GM18873 (cell line): ENCODE results near the gene SEC24B.
"Not testable (repeated sequence)": the region's sequence is repeated elsewhere in the genome, so short reads cannot be mapped to it uniquely, and the experiment has no call there.

ENCODE experiments used
- ATAC-seq: cut with Tn5 transposase; IDR thresholded peaks from one replicate; pipeline ENCODE4 v1.9.1; 2021; ENCODE audit warnings: mild to moderate bottlenecking, moderate library complexity, moderate number of reproducible peaks; ENCODE audit not compliant: unreplicated experiment, low FRiP score

The SEC24B gene

GRCh38 chr4:109432203-109432602, 1.4 kb upstream of the SEC24B start:
- ATAC-seq, result no peak

- ATAC-seq, result no peak
Measured at GRCh38 chr4:109432696-109433095, 919 bp upstream of the SEC24B start.

DNA sequence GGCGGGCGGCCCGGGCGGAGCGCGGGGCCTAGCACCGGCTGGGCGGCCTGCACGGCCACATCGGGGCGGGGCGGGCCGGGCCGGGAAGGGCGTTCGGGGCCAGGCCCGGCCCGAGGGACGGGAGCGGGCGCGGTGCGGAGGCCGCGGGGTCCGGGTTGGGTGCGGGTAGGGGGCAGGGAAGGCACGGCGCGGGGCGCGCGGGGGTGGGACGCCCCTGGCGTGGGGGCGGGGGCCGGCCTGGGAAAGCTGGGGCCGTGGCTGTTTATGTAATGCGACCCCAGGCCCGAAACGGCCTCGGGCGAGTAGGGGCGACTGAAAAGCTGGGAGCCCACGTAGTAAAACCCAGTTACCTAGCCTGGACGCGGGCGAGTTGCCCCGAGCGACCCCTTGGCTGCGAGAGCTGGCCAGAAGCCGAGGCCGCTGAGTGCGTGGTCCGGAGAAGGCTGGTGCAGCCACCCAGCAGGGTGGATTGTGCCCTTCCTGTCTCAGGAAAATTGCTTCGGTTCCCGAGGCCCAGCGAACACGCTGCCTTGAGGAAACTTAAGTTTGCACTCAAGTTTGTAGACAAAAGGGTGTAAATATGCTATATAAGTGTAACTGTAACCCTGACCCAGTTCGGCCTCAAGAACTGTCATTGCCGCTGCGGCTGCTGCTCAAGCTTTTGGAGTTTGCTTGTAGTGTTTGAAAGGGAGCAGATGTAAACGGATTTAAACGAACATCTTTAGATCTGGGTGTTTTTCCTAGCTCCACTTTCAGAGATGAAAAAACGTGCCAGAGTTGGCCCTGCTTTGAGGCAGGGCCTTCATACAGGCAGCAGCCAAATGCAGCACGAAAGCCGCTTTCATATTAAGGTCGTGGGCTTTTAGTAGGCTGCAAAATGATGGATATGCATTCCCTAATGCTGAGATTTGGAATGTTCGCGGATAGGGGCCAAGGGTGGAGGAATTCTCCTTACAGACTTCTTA, 674 bp downstream of the SEC24B start:
- peak; percentile 23 for ATAC-seq

DNA sequence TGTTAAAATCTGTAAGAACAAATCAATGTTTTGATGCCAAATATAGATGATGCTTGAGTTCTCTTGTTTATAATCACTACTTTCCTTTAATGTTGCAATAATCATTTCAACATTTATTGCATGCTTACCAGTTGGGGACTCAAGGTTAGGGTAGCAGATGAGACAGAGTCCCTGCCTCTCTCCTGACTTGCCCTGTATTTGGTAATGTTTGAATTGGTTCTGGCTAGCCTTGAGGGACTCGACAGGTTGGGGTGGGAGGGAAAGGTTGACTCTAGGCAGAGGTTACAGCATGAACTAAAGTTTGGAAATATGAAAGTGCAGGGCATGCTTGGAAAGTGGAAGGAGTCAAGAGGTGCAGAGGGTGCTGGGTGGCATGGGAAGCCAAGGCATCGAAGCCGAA, 2.0 kb downstream of the SEC24B start:
- ATAC-seq, result no peak

GRCh38 chr4:109436504-109436903, 2.9 kb downstream of the SEC24B start:
- no peak for ATAC-seq

DNA sequence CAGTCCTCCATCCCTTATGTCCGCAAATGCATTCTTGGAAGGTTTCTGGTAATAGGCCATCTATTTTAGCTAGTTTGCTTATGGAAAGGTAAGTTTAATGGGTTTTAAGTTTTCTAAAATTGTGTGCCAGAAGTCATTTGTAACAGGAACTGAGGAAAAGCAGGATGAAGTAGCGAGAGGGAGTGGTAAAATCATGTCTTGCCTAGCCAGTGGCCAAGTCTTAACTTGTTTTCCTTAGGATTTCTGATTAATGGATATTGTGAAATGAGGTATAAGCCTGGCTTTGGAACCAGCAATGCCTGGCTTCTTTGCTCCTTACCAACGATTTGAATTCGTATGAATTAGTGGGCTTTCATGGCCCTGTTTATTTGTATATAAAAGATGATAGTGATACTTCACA, 7.3 kb downstream of the SEC24B start:
- no peak for ATAC-seq

- ATAC-seq, result no peak
Measured at GRCh38 chr4:109441862-109442458, 8.3 kb downstream of the SEC24B start.

GRCh38 chr4:109444182-109444844, 10.7 kb downstream of the SEC24B start:
- ATAC-seq, result peak; percentile 49

- ATAC-seq, result no peak
Measured at GRCh38 chr4:109447278-109447677, 13.7 kb downstream of the SEC24B start.

GRCh38 chr4:109451544-109452273, 18.1 kb downstream of the SEC24B start:
- ATAC-seq, result no peak

DNA sequence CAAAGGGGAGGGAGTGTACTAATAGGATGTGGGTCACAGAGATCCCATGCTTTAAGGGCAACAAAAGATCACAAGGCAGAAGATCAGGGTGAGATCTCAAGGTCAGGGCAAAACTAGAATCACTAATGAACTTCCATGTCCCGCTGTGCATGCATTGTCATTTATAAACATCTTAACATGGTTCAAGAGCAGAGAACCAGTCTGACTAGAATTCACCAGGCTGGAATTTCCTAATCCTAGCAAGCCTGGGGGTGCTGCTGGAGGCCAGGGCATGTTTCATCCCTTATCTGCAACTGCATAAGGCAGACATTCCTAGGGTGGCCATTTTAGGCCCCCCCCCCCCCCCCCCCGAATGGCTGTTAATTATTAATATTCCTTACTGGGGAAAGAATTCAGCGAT, 19.5 kb downstream of the SEC24B start:
- ATAC-seq, result not testable (repeated sequence)

- ATAC-seq, result no peak
Measured at GRCh38 chr4:109462297-109462696, 28.7 kb downstream of the SEC24B start.

DNA sequence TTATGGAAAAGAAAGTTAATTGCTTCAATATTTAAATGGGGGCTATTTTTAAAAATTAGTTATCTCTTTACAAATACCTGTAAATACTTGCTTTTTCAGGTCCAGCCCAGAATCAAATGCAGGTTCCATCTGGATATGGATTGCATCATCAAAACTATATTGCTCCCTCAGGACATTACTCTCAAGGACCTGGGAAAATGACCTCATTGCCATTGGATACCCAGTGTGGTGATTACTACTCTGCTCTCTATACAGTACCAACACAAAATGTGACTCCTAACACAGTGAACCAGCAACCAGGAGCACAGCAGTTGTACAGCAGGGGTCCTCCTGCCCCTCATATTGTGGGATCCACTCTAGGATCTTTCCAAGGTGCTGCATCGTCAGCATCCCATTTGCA, 29.2 kb downstream of the SEC24B start:
- ATAC-seq, result no peak

DNA sequence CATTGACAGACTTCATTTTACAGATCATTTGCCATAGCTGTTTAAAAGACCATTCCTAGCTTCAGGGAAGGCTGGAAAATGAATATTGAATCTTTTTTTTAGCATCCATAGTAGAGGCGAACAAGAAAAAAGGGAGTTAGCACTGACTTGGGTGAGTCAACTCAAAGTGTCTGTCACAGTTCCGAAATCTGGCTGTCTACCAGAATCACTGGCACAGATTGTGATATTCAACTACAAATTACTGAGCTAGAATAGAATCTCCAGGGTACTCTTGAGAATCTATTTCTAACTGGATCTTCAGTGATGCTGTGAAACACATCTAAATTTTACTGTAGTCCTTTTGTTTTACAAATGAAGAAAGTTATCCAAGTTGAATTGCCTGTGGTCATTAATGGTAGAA, 31.5 kb downstream of the SEC24B start:
- no peak for ATAC-seq

DNA sequence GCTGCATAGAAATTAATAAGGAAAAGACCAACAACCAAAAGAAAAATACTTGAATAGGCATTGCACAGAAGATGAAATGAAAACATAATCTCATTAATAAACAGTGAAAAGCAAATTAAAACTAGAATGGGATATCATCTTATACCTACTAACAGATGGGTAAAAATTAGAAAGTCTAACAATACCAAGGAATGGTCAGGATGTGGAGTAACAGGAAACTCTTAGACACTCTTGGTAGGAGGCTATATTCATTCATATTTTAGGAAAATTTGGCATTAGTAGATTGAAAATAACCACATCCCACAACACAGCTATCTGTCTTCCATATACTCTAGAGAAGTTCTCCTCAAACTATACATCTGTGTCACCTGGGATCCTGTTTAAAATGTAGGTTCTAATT, 36.3 kb downstream of the SEC24B start:
- no peak for ATAC-seq

DNA sequence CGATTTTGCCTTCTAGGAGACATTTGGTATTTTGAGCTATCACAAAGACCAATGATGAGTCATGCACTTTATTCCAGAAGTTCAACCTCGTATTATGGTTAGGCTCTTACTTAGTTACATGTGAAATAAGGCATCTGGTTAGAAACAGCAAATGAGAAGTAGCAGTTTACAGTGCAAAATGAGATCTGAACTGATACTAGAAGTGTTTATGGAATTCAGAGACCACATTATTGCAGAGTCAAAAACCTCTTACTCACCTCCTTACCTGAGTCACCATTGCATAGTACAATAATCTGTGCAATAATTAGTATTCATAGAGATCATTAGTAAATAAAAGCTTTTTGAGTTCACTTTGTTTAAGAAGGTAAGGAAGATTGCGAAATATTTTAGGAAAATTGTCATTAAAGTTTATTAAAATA, 38.7 kb downstream of the SEC24B start:
- ATAC-seq, result no peak

DNA sequence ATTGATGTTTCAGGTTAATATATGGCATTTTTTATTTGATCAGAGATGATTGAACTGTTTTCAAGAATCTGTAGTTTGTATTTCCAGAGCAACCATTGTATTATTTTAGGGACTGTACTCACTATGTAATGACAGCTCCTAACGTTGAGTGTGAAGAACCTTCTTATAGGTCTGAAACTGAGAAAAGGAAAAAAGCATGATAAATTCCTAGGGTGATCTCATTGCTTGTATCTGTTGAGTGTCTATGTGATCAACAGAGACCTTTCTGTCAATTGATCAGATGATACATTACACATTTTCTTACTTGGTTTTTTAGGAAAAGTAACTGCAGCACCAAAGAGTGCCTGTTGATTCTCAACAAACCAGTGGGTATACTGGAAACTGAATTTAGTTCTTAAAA, 40.2 kb downstream of the SEC24B start:
- no peak for ATAC-seq

DNA sequence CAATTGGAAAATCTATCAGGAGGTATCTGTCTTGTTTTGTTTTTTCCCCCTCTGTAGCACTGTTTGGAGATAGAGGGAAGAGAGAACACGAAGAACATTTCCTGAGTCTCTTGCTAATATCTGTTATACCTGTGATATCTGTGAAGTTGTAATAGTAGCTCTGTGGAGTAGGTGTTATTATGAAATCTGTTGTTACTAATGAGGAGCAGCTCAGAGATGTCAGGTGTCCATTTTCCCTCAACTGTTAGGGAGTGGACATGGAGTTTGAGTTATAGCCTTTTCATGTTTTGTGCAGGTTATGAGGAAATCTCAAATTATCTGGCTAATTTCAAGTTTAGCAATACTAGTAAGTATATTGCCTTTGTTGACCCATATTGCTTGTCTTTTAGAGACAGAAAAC, 52.4 kb downstream of the SEC24B start:
- no peak for ATAC-seq

- ATAC-seq, result no peak
Measured at GRCh38 chr4:109494563-109494962, 60.9 kb downstream of the SEC24B start.

DNA sequence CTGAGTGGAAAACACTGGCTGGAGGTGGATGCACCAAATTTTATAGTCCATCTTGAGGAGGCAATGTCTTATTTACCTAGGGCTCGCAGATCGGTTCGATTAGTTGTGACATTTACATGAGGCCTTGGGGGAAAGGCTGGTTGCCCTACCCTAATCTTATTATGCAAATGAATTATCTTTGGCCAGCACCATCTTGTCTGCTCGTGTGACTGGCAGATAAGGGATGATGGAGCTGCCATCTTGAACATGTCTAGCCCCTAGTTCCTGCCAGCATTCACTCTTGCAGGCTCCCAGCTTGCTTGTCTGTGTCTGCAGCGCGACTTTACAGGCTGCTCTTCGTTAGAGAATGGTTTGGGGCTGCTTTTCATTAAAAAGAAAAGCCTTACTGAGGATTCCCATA, 61.9 kb downstream of the SEC24B start:
- ATAC-seq, result no peak

- ATAC-seq, result no peak
Measured at GRCh38 chr4:109496875-109497274, 63.3 kb downstream of the SEC24B start.
